Small intestine (tissue), 7 donors: Measurements from ENCODE around the gene SLC9A3. TPM values are rescaled to one million over a fixed set of nuclear protein-coding genes. Genes with fewer than 3 reads are reported as not detected.
A peak's percentile ranks its signal among the peaks of the same experiment; 100 is the strongest.

Experiments
- DNase-seq, 2 donors: peaks; one replicate each; pipeline versions ENCODE4 v3.0.0 to v3.0.0-alpha.2; 2013
- FAIRE-seq: peaks from 2 replicates; lab custom pipeline; 2012; peaks lifted over from hg19 to GRCh38; lab: Jason Lieb, UNC
- H3K27ac ChIP-seq, 3 donors: one replicate each; pipeline ENCODE4 v1.5.1; 2013; ENCODE audit warnings: low read length in 2 of 3, mild to moderate bottlenecking in 2 of 3, control low read depth in 1 of 3, inconsistent platforms in 1 of 3, low read depth in 1 of 3, moderate library complexity in 1 of 3
- H3K27me3 ChIP-seq, 3 donors: one replicate each; pipeline ENCODE4 v1.6.1; 2013; ENCODE audit warnings: low read length in 3 of 3, inconsistent platforms in 1 of 3; ENCODE audit not compliant: control insufficient read depth in 3 of 3, insufficient read depth in 3 of 3
- H3K36me3 ChIP-seq, 3 donors: one replicate each; pipeline ENCODE4 v1.6.1; 2013; ENCODE audit warnings: low read length in 3 of 3, inconsistent platforms in 1 of 3, low read depth in 1 of 3, mild to moderate bottlenecking in 1 of 3, moderate library complexity in 1 of 3; ENCODE audit not compliant: control insufficient read depth in 3 of 3, insufficient read depth in 2 of 3
- H3K4me1 ChIP-seq, 3 donors: one replicate each; pipeline ENCODE4 v1.6.1; 2013; ENCODE audit warnings: low read length in 2 of 3, inconsistent platforms in 1 of 3, low read depth in 1 of 3, mild to moderate bottlenecking in 1 of 3, moderate library complexity in 1 of 3; ENCODE audit not compliant: control insufficient read depth in 3 of 3, insufficient read depth in 2 of 3
- H3K4me3 ChIP-seq, 3 donors: one replicate each; pipeline ENCODE4 v1.5.1; 2013; ENCODE audit warnings: low read length in 3 of 3, control low read depth in 1 of 3, inconsistent platforms in 1 of 3, low read depth in 1 of 3, mild to moderate bottlenecking in 1 of 3, moderate library complexity in 1 of 3
- H3K9me3 ChIP-seq, 2 donors: one replicate each; pipeline ENCODE4 v1.6.1; 2013; ENCODE audit warnings: low read depth in 1 of 2, low read length in 1 of 2; ENCODE audit not compliant: control insufficient read depth in 2 of 2, insufficient read depth in 1 of 2
- WGBS, 3 donors: extraction: QIAGEN DNeasy Blood & Tissue Kit; methylation state at CpG; one replicate each; pipeline ENCODE4 v1.1.7; 2013; 5-methylcytosine and 5-hydroxymethylcytosine counted together
- polyA plus RNA-seq, 4 donors: library from polyadenylated mRNA; stranded (reverse) in 3 of 4; unstranded in 1 of 4; fragments of 200-250 nt in 3 of 4; fragments of 120-200 nt in 1 of 4; gene quantifications; one replicate each; pipeline versions ENCODE4 v1.2.1 to v1.2.3, GENCODE V29; 2013
- donor health status: healthy with polysubstance abuse.
- donor health status: control.
- donor health status: control.
- donor health status: Bipolar disorder and iron deficiency.
- donor health status: healthy.

The SLC9A3 gene
- polyA plus RNA-seq, 4 donors: 24.1 to 178 (median 50.3) TPM

DNA sequence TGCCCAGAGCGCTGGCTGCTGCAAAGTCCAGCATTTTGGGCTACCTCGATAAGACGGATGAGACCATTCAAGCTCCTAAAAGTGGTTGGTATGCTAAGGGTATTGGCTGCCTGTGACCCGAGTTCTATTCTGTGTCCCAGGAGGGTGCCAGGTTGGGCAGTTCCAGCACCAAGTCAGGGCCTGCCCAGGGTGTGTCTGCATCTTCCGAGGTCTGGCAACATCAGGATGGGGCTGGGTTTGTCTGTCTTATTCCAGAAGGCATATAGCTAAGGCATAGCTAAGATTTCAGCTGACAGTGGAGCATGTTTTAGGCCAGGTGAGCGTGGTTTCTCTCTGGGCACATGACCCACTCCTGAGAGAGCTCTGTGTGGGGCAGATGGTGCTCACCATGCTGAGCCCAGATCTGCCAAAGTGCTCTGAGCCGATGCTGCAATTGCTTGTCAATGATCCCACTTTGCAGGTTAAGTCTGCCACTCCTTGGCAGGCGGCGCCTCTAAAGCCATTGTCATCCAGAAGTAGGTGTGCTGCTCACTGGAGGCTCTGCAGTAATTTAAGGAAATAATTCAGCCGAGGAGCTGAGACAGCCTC lies 7.8 kb downstream of the SLC9A3 start:
- WGBS, 3 donors: 83 to 87% (median 84%) methylated on average over 10 of the region's 10 CpGs
- Histone ChIP-seq H3K27me3 (peaks cover 0 to 5% (median 2%) of the 10 kb centered on the region in 3 donors), H3K4me1 (peaks cover 0 to 69% (median 6%) of the 10 kb centered on the region in 3 donors), H3K9me3 (no peaks in the 10 kb centered on the region), H3K27ac (no peak overlapping the region), H3K4me3 (no peak overlapping the region), H3K36me3 (peaks cover 0 to 70% (median 3%) of the 10 kb centered on the region in 3 donors)
- DNase-seq (no peak), FAIRE-seq (no peak)

DNA sequence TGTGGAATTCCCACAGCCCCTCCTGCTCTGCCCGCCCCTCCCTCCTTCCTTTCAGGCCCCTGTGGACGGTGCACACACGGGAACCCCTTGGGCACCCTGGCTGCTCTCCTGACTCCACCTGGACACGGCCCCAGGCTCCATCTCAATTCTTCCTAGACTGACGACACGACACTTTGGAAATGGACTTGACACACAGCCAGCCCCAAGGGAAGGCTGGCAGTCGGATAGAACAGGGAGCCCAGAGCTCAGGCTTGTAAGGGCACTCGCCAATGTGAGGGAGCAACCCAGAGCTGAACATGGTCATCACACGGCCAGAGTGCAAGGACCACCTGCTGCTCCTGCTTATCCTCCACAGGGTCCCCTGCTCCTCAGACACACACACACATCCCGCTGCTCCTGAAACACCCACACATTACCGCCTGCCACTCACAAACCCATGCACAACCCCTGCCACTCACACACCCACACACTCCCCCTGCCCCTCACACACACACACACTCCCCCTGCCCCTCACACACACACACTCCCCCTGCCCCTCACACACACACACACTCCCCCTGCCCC lies 8.9 kb downstream of the SLC9A3 start:
- H3K27ac ChIP-seq: peak overlapping the region; percentile 63 to 83 (median 78)
- H3K4me1 ChIP-seq: peaks cover 0 to 59% (median 2%) of the 10 kb centered on the region in 3 donors
- FAIRE-seq (no peak), DNase-seq (peak in 1 of 2 donors; percentile 53)
- H3K27me3 ChIP-seq: peaks cover 0 to 5% (median 0%) of the 10 kb centered on the region in 3 donors
- H3K9me3 ChIP-seq: no peaks in the 10 kb centered on the region
- peak overlapping the region in 1 of 3 donors; percentile 17 for H3K4me3 ChIP-seq
- 36 to 38% (median 37%) methylated on average over 10 to 11 of the region's 11 CpGs for WGBS, 3 donors
- H3K36me3 ChIP-seq: peaks cover 0 to 70% (median 4%) of the 10 kb centered on the region in 3 donors

DNA sequence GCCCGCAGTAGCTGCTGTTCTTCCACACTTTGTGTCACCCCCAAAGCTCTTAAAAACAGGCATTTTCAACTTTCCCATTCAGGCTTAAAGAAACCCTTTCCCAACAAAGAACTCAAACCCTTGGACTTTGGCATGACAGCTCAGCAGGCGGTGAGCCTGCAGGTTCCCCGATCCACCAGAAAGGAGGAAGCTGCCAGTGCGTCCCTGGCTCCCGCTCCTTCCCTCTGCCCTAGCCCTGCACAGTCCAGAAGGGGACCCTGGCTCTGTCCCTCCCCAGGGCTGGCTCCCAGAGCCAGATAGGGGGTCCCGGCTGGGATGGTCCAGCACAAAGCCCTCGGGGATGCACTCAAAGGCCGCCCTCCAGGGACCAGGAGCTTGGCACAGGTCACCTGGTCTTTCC lies 9.6 kb downstream of the SLC9A3 start:
- DNase-seq: peak; percentile 85 to 89
- peak overlapping the region; percentile 63 to 83 (median 78) for H3K27ac ChIP-seq
- no peaks in the 10 kb centered on the region for H3K9me3 ChIP-seq
- peaks cover 0 to 5% (median 0%) of the 10 kb centered on the region in 3 donors for H3K27me3 ChIP-seq
- H3K36me3 ChIP-seq: peaks cover 0 to 71% (median 4%) of the 10 kb centered on the region in 3 donors
- peaks cover 0 to 52% (median 2%) of the 10 kb centered on the region in 3 donors for H3K4me1 ChIP-seq
- 22 to 58% (median 30%) methylated on average over 8 of the region's 8 CpGs for WGBS, 3 donors
- peak overlapping the region in 2 of 3 donors; percentile 17 to 33 for H3K4me3 ChIP-seq
- no peak for FAIRE-seq

DNA sequence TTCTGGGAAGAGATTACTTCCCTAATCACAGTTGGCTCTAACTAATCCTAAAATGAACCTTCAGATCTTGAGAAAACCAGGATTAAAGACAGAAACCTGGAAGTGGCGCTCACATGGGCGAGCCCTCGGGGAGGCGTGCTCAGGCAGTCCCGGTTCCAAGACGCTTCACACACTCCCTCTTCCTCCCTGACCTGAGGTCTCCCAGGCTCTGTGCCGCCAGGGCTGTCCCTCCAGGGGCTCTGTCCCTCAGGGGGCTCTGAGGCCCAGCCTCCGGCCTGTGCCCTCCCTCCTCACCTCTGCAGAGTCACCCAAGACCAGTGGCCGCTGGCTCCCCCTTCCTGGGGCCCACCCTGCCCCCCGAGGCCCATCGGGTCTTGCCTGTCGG lies 10.2 kb downstream of the SLC9A3 start:
- DNase-seq (no peak), FAIRE-seq (no peak)
- Histone ChIP-seq H3K36me3 (peaks cover 0 to 68% (median 4%) of the 10 kb centered on the region in 3 donors), H3K9me3 (no peaks in the 10 kb centered on the region), H3K27me3 (peaks cover 0 to 5% (median 0%) of the 10 kb centered on the region in 3 donors), H3K27ac (peak overlapping the region; percentile 63 to 83 (median 66)), H3K4me1 (peaks cover 0 to 46% (median 2%) of the 10 kb centered on the region in 3 donors), H3K4me3 (peak overlapping the region in 2 of 3 donors; percentile 8 to 33)
- 51 to 69% (median 68%) methylated on average over 12 of the region's 12 CpGs for WGBS, 3 donors

- H3K36me3 ChIP-seq: peaks cover 0 to 73% (median 4%) of the 10 kb centered on the region in 3 donors
- no peak overlapping the region for H3K4me3 ChIP-seq
- no peak for DNase-seq
- H3K27ac ChIP-seq: peak overlapping the region in 1 of 3 donors; percentile 83
- H3K27me3 ChIP-seq: peaks cover 0 to 5% (median 0%) of the 10 kb centered on the region in 3 donors
- FAIRE-seq: no peak
- H3K4me1 ChIP-seq: peaks cover 0 to 43% (median 2%) of the 10 kb centered on the region in 3 donors
- H3K9me3 ChIP-seq: no peaks in the 10 kb centered on the region
- 67 to 80% (median 67%) methylated on average over 30 to 31 of the region's 31 CpGs for WGBS, 3 donors
Observed at GRCh38 chr5:513216-514100, 10.8 kb downstream of the SLC9A3 start.

DNA sequence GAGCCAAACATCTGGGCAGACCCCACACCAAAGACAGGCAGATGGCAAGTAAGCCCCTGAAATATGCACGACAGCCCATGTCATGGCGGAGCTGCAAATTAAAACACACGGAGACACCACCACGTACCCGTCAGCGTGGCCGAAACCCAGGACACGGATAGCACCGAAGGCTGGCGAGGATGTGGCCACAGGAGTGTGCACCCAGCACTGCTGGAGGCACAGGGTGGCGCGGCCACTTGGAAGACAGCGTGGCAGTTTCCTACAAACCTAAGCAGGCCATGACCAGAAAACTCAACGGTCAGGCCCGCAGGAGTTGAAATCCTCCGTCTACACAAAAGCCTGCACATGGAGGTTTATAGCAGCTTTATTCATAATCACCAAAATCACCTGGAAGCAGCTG lies 12.8 kb downstream of the SLC9A3 start:
- DNase-seq (no peak), FAIRE-seq (no peak)
- Histone ChIP-seq H3K27me3 (no peaks in the 10 kb centered on the region), H3K27ac (no peak overlapping the region), H3K4me1 (peaks cover 0 to 34% (median 0%) of the 10 kb centered on the region in 3 donors), H3K4me3 (no peak overlapping the region), H3K36me3 (peaks cover 0 to 72% (median 4%) of the 10 kb centered on the region in 3 donors), H3K9me3 (peaks cover 0 to 9% of the 10 kb centered on the region in 2 donors)
- 91 to 95% (median 91%) methylated on average over 16 of the region's 16 CpGs for WGBS, 3 donors

GRCh38 chr5:510521-510920 lies 13.7 kb downstream of the SLC9A3 start:
- Histone ChIP-seq H3K4me1 (peaks cover 0 to 31% (median 0%) of the 10 kb centered on the region in 3 donors), H3K9me3 (peaks cover 0 to 9% of the 10 kb centered on the region in 2 donors), H3K36me3 (peaks cover 0 to 65% (median 4%) of the 10 kb centered on the region in 3 donors), H3K4me3 (no peak overlapping the region), H3K27ac (no peak overlapping the region), H3K27me3 (no peaks in the 10 kb centered on the region)
- DNase-seq (no peak), FAIRE-seq (no peak)
- 82 to 88% (median 85%) methylated on average over 7 to 9 of the region's 9 CpGs for WGBS, 3 donors
